Hepatocyte (in vitro differentiated cells): ENCODE measurements around the gene SLC26A9. TPM values are rescaled to one million over a fixed set of nuclear protein-coding genes. Genes with fewer than 3 reads are reported as not detected.
"Not testable (repeated sequence)": the region's sequence is repeated elsewhere in the genome, so short reads cannot be mapped to it uniquely, and the experiment has no call there.

Experiments
- DNase-seq: peaks from one replicate; pipeline ENCODE4 v3.0.0-alpha.2; 2016; ENCODE audit warnings: low spot score
- H2AFZ ChIP-seq: fragments of 200-600 bp; sonication (generic); 2 replicates; pipeline ENCODE4 v1.6.0; 2016; ENCODE audit warnings: antibody characterized with exemption, mild to moderate bottlenecking
- H3K27ac ChIP-seq: fragments of 200-600 bp; sonication (generic); 2 replicates; pipeline ENCODE4 v1.5.1; 2016; ENCODE audit warnings: mild to moderate bottlenecking
- H3K27me3 ChIP-seq: fragments of 200-600 bp; sonication (generic); 2 replicates; pipeline ENCODE4 v1.6.1; 2016
- H3K36me3 ChIP-seq: fragments of 200-600 bp; sonication (generic); replicated peaks from 2 replicates; pipeline ENCODE4 v1.5.1; 2016; ENCODE audit warnings: low read depth; ENCODE audit not compliant: insufficient read depth
- H3K4me1 ChIP-seq: fragments of 200-600 bp; sonication (generic); 2 replicates; pipeline ENCODE4 v1.5.1; 2016; ENCODE audit warnings: mild to moderate bottlenecking, moderate library complexity; ENCODE audit not compliant: insufficient read depth
- H3K4me2 ChIP-seq: fragments of 200-600 bp; sonication (generic); 2 replicates; pipeline ENCODE4 v1.6.0; 2016
- H3K4me3 ChIP-seq: fragments of 200-600 bp; sonication (generic); 2 replicates; pipeline ENCODE4 v1.5.1; 2016; ENCODE audit warnings: mild to moderate bottlenecking
- H3K79me2 ChIP-seq: fragments of 200-600 bp; sonication (generic); 2 replicates; pipeline ENCODE4 v1.6.0; 2017; ENCODE audit warnings: mild to moderate bottlenecking
- H3K9me2 ChIP-seq: fragments of 200-600 bp; sonication (generic); replicated peaks from 2 replicates; pipeline ENCODE4 v1.6.0; 2017; ENCODE audit warnings: mild to moderate bottlenecking; ENCODE audit not compliant: insufficient read depth
- H3K9me3 ChIP-seq: fragments of 200-600 bp; sonication (generic); 2 replicates; pipeline ENCODE4 v1.5.1; 2016; ENCODE audit warnings: low read depth, mild to moderate bottlenecking
- H4K20me1 ChIP-seq: fragments of 200-600 bp; sonication (generic); 2 replicates; pipeline ENCODE4 v1.6.0; 2016; ENCODE audit warnings: mild to moderate bottlenecking; ENCODE audit not compliant: insufficient read depth, poor library complexity, severe bottlenecking
- EZH2 ChIP-seq: fragments of 200-600 bp; sonication (generic); IDR thresholded peaks from 2 replicates; pipeline ENCODE4 v1.6.1; 2016; ENCODE audit warnings: antibody characterized with exemption, mild to moderate bottlenecking, borderline replicate concordance
- EZH2phosphoT487 ChIP-seq: fragments of 200-600 bp; sonication (generic); IDR thresholded peaks from one replicate; pipeline ENCODE4 v1.6.1; 2018; ENCODE audit warnings: antibody characterized with exemption, mild to moderate bottlenecking, low read depth, moderate library complexity; ENCODE audit not compliant: unreplicated experiment, severe bottlenecking
- WGBS: methylation state at CpG from one replicate; pipeline ENCODE4 v1.1.6; 2016; ENCODE audit warnings: low lambda C conversion rate; ENCODE audit errors: missing lambda C conversion rate; 5-methylcytosine and 5-hydroxymethylcytosine counted together
- polyA plus RNA-seq: library from polyadenylated mRNA; unstranded; fragments of >200 nt; fragmentation: Nextera tagmentation; extraction: Ambion mirVana; gene quantifications from 2 replicates; pipeline ENCODE4 v1.2.1, GENCODE V29; 2016
- total RNA-seq: library from RNA; depleted of rRNA; stranded (reverse); fragments of >200 nt; gene quantifications from 2 replicates; pipeline ENCODE4 v1.2.3, GENCODE V29; 2014
- TF ChIP-seq, protein P1 (sequence below): fragments of 200-600 bp; sonication (generic); IDR thresholded peaks from 2 replicates; pipeline ENCODE4 v1.5.1; 2016; ENCODE audit warnings: antibody characterized with exemption, mild to moderate bottlenecking; ENCODE audit not compliant: poor library complexity

SLC26A9 gene
- total and polyA plus RNA-seq, 2 experiments from 2014 or later: 0.13 to 0.63 TPM

DNA sequence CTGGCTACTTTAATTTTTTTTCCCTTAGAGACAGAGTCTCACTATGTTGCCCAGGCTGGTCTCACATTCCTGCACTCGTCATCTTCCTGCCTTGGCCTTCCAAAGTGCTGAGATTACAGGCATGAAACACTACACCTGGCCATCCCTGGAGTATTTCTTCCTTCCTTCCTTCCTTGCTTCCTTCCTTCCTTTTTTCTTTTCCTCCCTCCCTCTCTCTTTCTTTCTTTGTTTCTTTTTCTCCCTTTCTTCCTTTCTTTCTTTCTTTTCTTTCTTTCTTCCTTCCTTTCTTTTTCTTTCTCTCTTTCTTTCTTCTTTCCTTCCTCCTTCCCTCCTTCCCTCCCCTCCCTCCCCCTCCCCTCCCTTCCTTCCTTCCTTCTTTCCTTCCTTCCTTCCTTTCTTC is 46.9 kb downstream of the SLC26A9 start:
- TF ChIP-seq, protein P1, sequence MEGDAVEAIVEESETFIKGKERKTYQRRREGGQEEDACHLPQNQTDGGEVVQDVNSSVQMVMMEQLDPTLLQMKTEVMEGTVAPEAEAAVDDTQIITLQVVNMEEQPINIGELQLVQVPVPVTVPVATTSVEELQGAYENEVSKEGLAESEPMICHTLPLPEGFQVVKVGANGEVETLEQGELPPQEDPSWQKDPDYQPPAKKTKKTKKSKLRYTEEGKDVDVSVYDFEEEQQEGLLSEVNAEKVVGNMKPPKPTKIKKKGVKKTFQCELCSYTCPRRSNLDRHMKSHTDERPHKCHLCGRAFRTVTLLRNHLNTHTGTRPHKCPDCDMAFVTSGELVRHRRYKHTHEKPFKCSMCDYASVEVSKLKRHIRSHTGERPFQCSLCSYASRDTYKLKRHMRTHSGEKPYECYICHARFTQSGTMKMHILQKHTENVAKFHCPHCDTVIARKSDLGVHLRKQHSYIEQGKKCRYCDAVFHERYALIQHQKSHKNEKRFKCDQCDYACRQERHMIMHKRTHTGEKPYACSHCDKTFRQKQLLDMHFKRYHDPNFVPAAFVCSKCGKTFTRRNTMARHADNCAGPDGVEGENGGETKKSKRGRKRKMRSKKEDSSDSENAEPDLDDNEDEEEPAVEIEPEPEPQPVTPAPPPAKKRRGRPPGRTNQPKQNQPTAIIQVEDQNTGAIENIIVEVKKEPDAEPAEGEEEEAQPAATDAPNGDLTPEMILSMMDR: no peak
- TF ChIP-seq EZH2 (no peak), EZH2phosphoT487 (no peak)
- 86% methylated on average over 1 of the region's 1 CpG for WGBS
- no peak overlapping the region for H3K27ac ChIP-seq
- no peaks in the 10 kb centered on the region for H3K9me2 ChIP-seq
- H3K9me3 ChIP-seq: no peaks in the 10 kb centered on the region
- H3K79me2 ChIP-seq: no peaks in the 10 kb centered on the region
- no peaks in the 10 kb centered on the region for H4K20me1 ChIP-seq
- no peaks in the 10 kb centered on the region for H3K27me3 ChIP-seq
- H3K4me3 ChIP-seq: no peak overlapping the region
- H3K4me2 ChIP-seq: no peak overlapping the region
- no peak for DNase-seq
- H2AFZ ChIP-seq: no peak overlapping the region
- no peaks in the 10 kb centered on the region for H3K36me3 ChIP-seq
- H3K4me1 ChIP-seq: no peaks in the 10 kb centered on the region

GRCh38 chr1:205894119-205894518 is 49.1 kb downstream of the SLC26A9 start:
- not testable (repeated sequence) for H4K20me1 ChIP-seq, H3K4me3 ChIP-seq, H2AFZ ChIP-seq, H3K9me2 ChIP-seq, H3K36me3 ChIP-seq, H3K9me3 ChIP-seq, H3K27me3 ChIP-seq, DNase-seq, H3K4me1 ChIP-seq, H3K27ac ChIP-seq, H3K4me2 ChIP-seq, H3K79me2 ChIP-seq
- 73% methylated on average over 3 of the region's 3 CpGs for WGBS

GRCh38 chr1:205892175-205892574 is 51.1 kb downstream of the SLC26A9 start:
- DNase-seq, H3K4me1 ChIP-seq, H3K9me3 ChIP-seq, H3K4me2 ChIP-seq, H3K27ac ChIP-seq, H3K27me3 ChIP-seq, H4K20me1 ChIP-seq, H3K4me3 ChIP-seq, H3K79me2 ChIP-seq, H2AFZ ChIP-seq, H3K36me3 ChIP-seq, H3K9me2 ChIP-seq: not testable (repeated sequence)
- 66% methylated on average over 2 of the region's 2 CpGs for WGBS

GRCh38 chr1:205891481-205891880 is 51.8 kb downstream of the SLC26A9 start:
- not testable (repeated sequence) for H3K9me3 ChIP-seq, H3K4me3 ChIP-seq, DNase-seq, H3K79me2 ChIP-seq, H3K36me3 ChIP-seq, H3K4me1 ChIP-seq, H2AFZ ChIP-seq, H4K20me1 ChIP-seq, H3K4me2 ChIP-seq, H3K27ac ChIP-seq, H3K27me3 ChIP-seq, H3K9me2 ChIP-seq
- WGBS: 69% methylated on average over 2 of the region's 2 CpGs

- H3K4me2 ChIP-seq, H3K36me3 ChIP-seq, H3K4me1 ChIP-seq, H3K9me2 ChIP-seq, H3K27me3 ChIP-seq, H2AFZ ChIP-seq, H3K79me2 ChIP-seq, H3K27ac ChIP-seq, H3K9me3 ChIP-seq, H4K20me1 ChIP-seq, DNase-seq, H3K4me3 ChIP-seq: not testable (repeated sequence)
- 86% methylated on average over 3 of the region's 3 CpGs for WGBS
These were observed 52.6 kb downstream of the SLC26A9 start for GRCh38 chr1:205890631-205891030.

DNA sequence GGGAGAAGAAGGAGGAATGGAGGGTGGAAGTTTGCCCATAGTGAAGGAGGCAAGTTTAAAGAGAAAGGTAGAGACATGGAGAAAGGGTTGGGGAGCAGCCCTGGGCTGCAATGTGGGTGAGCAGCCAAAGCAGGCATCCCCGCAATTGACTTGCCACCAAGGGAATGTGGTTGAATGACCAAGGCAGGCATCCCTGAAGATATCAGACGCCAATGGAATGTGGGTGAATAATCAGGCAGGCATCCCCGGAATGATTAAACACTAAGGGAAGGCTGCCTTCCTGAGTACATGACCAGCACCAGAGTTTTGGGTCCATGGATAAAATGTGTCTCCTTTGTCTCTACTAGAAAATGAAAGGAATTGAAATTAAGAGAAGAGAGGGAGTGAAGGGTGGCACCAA is 53.5 kb downstream of the SLC26A9 start:
- H4K20me1 ChIP-seq, H2AFZ ChIP-seq, H3K36me3 ChIP-seq, H3K27me3 ChIP-seq, H3K9me2 ChIP-seq, H3K79me2 ChIP-seq, H3K4me1 ChIP-seq, H3K9me3 ChIP-seq, H3K27ac ChIP-seq, H3K4me2 ChIP-seq, DNase-seq, H3K4me3 ChIP-seq: not testable (repeated sequence)
- 84% methylated on average over 3 of the region's 3 CpGs for WGBS

GRCh38 chr1:205889006-205889405 is 54.2 kb downstream of the SLC26A9 start:
- H3K4me1 ChIP-seq, H3K9me3 ChIP-seq, H3K27me3 ChIP-seq, H3K4me3 ChIP-seq, H3K36me3 ChIP-seq, H2AFZ ChIP-seq, H4K20me1 ChIP-seq, H3K4me2 ChIP-seq, DNase-seq, H3K79me2 ChIP-seq, H3K27ac ChIP-seq, H3K9me2 ChIP-seq: not testable (repeated sequence)
- WGBS: 80% methylated on average over 4 of the region's 4 CpGs
